ENCODE results near the gene SRGAP1.

SRGAP1 gene

DNA sequence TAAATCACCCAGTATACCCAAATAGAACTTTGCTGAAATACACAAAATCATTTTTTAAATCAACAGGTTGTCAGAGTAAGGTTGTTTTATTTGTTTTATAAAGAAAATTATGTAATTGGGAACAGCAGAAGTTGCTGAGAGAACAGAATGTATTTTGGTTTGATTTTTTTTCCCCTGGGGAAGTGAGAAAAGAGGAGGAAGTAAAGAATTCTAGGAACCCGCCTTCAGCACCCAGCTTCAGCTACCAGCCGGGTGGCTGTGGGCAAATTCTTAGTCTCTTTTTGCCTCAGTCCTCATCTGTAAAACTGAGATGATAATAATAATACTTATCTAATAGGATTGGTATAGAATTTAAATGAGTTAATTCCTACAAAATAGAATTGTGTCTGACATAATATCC lies 119.4 kb downstream of the SRGAP1 start:
- DNase-seq: peak in 1 of 58 donors; percentile 13

DNA sequence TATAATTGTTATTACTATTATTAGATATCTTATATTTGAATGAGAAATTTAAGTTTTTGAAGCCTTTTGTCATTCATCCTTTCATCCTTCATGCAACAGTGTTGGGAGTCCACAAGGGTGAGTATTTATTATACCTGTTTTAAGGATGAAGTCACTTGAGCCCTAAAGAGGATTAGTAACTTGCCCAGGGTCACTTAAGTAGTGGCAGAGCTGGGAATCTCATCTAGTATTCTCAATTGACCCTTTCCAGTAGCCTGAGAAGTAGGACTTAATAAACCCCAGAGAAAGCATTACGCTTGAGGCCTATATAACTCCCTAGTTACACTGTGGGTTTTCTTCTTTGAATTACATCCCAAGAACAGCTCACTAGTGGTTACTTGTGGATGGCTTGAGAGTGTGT lies 119.8 kb downstream of the SRGAP1 start:
- no peak for DNase-seq

DNA sequence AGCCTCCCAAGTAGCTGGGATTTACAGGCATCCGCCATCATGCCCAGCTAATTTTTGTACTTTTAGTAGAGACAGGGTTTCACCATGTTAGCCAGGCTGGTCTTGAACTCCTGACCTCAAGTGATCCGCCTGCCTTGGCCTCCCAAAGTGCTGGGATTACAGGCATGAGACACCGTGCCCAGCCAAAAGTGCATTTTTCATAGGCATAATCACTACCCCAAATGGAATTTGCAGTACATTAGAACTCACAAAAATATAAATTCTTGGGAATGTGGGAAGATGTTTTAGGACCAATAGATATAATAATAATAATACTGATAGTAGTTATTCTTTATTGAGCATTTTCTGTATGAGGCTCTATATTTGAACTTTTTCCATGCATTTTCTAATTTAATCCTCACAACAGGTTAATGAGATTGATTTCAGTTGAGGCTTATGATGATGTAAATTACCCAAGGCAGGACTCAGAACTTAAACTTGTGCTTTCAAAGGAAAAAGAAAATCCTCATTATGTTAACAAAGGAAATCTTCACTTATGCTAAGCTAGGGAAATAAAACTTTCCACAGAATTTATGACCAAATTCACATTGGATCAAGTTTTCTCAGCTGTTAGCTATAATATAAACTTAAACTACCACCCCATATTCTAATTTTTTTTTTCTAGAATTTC lies 121.6 kb downstream of the SRGAP1 start:
- no peak for DNase-seq

- DNase-seq: no peak
Measured at GRCh38 chr12:63966606-63966975, 122.1 kb downstream of the SRGAP1 start.

- no peak for DNase-seq
Measured at GRCh38 chr12:63967358-63968145, 123.1 kb downstream of the SRGAP1 start.

DNA sequence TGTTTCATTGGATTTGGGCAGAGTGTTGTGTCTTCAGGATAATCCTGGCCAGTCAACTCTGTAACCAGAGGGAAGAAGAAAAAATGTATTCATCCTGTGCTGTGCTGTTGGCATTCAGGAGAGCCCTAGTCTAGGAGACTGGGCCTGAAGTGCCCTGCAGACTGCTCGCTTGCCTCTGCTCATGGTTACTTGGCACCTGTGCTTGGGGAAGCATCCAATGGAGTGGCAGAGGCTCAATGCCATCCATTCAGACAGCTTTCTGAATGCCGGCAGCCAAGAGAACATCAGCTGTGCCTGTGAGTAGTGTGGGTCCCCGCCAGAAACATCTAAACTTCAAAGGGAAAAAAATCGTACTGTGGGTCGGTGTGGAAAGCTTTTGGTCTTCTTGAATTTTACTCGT lies 124.2 kb downstream of the SRGAP1 start:
- DNase-seq: peak in 54 of 58 donors; percentile 3 to 88 (median 60)

DNA sequence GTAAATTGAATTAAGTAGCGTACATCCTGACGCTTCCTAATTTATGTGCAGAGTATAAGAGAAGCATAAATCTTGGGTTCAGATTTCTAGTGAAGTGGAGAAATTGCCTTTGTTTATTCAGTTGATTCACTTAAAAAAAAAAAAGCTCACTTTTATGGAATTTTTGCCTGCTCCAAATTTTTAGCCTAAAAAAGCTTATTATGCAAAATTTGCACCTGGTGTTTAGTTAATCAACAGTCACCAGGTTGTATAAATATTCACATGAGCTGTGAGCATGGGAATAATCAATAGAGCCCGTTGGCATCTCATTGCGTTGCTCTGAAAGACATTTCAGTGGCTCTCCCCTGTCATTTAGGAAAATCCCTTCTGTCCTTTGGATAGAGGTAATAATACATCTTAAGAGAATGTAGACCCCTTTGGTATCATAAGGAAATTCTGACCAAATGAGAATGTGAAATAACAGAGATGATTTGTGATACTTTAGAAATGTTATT lies 132.4 kb downstream of the SRGAP1 start:
- no peak for DNase-seq

DNA sequence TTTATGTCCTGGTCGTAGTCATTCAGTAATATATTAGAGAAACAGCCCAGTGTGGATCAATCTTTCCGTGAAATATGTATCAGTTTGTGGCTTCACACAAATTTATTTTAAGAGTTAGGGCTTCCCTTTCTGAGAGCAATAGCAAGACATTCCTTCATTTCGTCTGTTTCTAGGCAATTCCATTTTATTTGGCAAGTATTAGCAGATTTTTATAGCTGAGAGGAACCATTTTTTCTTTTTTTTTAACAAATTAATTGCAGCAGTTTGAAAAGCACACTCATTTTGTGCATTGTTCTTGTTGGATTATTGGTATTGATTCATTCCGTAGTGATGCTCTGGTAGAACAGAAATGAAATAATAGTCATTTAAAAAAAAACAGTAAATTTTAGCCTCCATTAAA lies 132.9 kb downstream of the SRGAP1 start:
- no peak for DNase-seq

GRCh38 chr12:63978519-63978918 lies 134.0 kb downstream of the SRGAP1 start:
- DNase-seq: no peak

DNA sequence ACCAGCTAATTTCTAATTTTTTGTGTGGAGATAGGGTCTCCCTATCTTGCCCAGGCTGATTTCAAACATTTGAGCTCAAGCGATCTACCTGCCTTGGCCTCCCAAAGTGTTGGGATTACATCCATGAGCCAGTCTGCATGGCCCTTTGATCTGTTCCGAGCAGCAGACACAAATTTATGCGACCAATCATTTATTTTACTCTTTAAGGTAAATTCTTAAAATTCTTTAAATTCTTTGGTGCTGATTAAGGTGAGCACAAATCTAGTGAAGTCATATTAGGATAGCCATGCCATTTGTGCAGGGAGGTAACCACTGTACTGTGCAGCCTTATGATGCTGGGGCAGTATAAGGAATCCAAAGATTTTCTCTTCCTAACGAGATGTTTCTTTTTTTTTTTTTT lies 135.7 kb downstream of the SRGAP1 start:
- DNase-seq: no peak

DNA sequence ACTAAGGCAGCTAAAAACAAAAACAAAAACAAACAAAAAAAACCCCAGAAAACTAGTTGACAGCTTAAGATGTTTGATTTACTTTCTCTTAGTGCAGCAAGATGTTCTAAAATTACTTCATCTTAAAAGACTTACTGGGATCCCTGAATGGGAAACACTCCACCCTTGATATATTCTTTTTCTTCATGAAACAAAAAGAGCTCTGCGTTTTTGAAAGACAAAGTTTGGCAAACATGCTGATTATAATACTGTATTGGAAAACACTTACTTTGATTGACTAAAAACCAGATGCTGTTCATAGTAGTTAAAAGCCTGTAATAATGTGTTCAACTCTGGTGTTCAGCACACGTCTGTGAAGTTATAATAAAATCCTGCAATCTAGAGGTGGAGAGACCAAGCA lies 136.8 kb downstream of the SRGAP1 start:
- DNase-seq: no peak

DNA sequence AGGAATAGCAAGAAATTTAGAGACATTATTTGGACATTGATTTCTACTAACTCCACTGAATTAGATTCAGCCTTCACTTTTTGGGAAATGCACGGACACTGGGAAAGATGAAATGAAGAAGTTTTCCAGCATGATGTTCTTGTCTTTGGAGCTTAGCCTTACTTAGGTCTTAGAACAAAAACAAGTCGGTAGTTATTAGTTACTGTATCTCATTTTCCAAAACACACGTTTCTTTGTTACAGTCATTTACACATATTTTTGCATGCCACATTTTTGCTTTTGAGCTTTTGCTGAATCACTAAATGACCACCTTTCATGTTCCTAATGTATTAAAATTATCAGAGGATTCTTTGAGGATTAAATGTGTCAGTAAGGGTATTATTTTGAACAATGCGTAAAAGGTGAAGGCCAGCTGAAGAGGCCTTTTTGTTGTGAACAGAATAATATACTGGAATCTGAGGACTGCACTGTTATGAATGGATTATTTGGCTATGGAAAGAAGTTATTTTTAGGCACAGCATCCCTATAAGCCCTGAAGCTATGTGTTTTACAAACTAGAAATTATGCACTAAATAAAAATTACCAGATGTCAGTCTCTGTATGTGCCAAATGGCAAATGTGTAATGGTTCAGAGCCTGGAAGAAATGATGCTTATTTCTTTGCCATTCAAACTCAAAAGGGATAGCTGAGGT lies 138.2 kb downstream of the SRGAP1 start:
- no peak for DNase-seq

DNA sequence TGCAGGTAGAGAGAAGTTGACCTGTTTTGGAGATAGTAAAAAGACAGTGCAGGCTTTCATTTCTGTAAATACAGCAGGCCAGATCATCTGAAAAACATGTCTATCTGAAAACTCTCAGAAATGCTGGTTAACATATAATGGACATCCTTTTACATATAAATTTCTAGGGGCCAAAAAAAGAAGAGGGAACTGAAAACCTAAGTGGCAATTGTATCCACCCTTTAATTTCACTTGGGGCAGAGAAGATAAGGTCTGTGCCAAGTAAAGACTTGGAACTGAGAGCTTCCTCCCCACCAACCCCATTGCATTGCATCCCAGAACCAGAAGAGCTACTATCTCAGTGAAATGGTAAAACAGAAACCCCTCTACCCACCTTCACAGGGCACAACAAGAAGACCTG lies 141.0 kb downstream of the SRGAP1 start:
- DNase-seq: no peak

DNA sequence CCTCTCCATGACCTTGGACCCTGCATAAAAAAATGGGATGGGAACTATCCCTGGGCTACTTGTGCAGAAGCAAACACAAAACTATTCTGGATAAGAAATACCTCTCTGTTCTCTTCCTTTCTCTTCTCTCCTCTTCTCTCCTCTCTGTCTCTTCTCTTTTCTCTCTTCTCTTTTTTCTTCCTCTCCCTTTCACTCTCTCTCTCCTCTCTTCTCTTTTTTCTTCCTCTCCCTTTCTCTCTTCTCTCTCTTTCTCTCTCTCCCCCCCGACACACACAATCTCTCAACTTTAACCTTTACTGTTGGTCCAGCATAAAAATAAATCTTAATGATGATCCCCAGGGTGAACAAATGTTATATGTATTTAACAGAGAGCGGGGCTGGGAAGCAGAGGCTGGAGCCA lies 141.4 kb downstream of the SRGAP1 start:
- DNase-seq: no peak

DNA sequence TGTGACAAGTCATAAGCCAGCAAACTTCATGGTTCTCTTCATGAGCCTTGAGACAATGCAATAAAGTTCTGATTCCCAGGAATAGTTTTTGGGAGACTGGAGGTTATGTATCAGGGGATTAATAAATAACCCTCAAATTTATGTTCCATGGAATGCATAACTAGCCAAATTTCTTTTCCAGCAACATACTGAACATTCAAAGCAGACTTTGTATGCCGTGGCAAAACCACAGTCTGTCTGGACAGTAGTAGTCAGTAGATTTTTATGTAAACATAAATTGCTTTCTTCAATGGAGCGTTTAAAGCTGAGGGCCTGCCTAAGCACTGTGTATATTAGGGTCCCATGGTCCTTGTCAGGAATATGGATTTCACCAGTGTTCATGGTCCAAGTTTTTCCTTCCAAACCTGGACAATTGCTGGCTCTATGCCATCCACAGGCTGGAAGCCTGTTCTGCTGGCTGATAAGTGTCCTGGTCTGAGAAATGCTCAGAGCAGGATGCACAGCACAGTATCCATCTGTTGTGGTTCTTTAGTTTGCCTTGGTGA lies 144.9 kb downstream of the SRGAP1 start:
- DNase-seq: peak in 1 of 58 donors; percentile 42

GRCh38 chr12:63990828-63991547 lies 146.5 kb downstream of the SRGAP1 start:
- no peak for DNase-seq

GRCh38 chr12:63994704-63995103 lies 150.2 kb downstream of the SRGAP1 start:
- DNase-seq: peak in 1 of 58 donors; percentile 2

DNA sequence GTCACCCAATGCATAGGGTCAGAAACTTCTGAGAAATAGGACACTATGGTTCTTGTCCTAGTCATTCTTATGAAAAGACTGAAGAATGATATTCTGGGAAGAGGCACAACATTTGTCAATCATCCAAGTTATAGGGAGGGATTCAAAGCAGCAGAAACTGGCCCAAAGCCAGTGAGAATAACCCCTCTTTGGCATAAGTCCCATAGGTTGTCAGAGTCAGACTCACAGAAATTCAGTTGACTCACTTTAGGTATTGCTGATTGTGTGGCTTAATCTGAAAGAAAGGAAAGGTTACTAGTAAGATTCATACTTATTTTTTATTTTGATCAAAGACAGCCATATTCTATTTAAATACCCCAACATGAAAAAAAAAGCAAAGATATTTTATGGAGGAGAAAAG lies 151.0 kb downstream of the SRGAP1 start:
- DNase-seq: no peak

- no peak for DNase-seq
Measured at GRCh38 chr12:63996556-63996955, 152.1 kb downstream of the SRGAP1 start.

- DNase-seq: no peak
Measured at GRCh38 chr12:63997198-63997597, 152.7 kb downstream of the SRGAP1 start.

- DNase-seq: no peak
Measured at GRCh38 chr12:63998584-63998983, 154.1 kb downstream of the SRGAP1 start.
